T follicular helper cell (primary cell): Measurements from ENCODE around the gene FLNC.

Source experiments
- DNase-seq: peaks from one replicate; pipeline ENCODE4 v3.0.0-alpha.2; 2020; ENCODE audit warnings: low read depth

The FLNC gene

GRCh38 chr7:128846781-128847444 lies 16.7 kb downstream of the FLNC start:
- no peak for DNase-seq

DNA sequence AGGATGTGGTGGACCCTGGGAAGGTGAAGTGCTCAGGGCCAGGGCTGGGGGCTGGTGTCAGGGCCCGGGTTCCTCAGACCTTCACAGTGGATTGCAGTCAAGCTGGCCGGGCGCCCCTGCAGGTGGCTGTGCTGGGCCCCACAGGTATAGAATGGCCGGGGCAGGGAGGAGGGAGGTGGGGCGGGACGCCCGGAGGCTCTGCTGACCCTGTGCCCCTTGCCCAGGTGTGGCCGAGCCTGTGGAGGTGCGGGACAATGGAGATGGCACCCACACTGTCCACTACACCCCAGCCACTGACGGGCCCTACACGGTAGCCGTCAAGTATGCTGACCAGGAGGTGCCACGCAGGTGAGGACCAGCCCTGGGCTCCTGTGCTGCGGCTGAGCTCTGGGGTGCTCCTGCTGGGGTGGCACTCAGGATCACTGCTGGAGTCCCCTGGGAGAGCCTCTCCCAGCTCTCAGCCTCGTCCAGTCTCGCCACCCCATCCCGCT lies 17.6 kb downstream of the FLNC start:
- no peak for DNase-seq

DNA sequence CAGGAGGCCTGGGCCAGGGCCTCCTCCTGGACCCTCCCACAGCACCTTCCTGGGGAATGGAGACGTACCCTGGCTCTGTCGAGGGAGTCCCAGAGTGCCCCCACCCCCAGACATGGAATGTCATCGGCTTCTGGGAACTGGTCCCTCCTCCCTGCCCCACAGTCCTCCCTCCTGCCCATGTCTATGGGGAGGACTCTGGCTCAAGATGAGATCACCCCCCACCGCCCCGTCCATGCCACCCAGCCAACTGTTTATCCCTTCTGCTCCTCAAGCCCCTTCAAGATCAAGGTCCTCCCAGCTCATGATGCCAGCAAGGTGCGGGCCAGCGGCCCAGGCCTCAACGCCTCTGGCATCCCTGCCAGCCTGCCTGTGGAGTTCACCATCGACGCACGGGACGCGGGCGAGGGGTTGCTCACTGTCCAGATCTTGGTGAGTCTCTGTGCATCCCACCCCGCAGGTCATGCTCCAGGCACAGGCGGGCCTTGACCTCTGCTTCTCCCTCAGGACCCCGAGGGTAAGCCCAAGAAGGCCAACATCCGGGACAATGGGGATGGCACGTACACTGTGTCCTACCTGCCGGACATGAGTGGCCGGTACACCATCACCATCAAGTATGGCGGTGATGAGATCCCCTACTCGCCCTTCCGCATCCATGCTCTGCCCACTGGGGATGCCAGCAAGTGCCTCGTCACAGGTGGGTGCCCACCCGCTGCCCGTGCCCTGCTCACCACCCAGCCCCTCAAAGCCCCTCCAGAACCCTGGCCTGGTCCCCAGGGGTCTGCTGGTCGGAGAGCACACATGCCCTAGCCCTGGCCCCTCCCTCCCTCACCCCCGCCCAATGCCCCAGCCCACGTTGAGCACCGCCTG lies 18.3 kb downstream of the FLNC start:
- no peak for DNase-seq

DNA sequence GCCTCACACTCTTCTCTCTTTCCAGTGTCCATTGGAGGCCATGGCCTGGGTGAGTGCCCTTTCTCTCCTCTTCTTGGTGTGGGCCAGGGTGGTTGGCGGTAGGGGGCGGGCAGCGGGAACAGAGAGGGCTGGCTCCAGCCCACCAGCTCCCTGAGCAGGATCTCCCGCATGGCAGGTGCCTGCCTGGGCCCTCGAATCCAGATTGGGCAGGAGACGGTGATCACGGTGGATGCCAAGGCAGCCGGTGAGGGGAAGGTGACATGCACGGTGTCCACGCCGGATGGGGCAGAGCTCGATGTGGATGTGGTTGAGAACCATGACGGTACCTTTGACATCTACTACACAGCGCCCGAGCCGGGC lies 18.9 kb downstream of the FLNC start:
- DNase-seq = no peak

- DNase-seq = no peak
Observed at GRCh38 chr7:128849804-128850490, 19.7 kb downstream of the FLNC start.

- no peak for DNase-seq
Observed at GRCh38 chr7:128852537-128853254, 22.5 kb downstream of the FLNC start.

GRCh38 chr7:128853799-128854198 lies 23.6 kb downstream of the FLNC start:
- no peak for DNase-seq

DNA sequence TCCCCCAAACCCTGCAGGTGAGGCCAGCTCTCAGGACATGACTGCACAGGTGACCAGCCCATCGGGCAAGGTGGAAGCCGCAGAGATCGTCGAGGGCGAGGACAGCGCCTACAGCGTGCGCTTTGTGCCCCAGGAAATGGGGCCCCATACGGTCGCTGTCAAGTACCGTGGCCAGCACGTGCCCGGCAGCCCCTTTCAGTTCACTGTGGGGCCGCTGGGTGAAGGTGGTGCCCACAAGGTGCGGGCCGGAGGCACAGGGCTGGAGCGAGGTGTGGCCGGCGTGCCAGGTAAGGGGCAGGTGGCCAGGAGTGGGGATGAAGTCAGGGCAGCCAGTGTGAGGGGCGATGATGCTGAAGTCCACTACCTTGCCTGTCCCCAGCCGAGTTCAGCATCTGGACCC lies 24.2 kb downstream of the FLNC start:
- DNase-seq = no peak

GRCh38 chr7:128855559-128855958 lies 25.4 kb downstream of the FLNC start:
- no peak for DNase-seq

DNA sequence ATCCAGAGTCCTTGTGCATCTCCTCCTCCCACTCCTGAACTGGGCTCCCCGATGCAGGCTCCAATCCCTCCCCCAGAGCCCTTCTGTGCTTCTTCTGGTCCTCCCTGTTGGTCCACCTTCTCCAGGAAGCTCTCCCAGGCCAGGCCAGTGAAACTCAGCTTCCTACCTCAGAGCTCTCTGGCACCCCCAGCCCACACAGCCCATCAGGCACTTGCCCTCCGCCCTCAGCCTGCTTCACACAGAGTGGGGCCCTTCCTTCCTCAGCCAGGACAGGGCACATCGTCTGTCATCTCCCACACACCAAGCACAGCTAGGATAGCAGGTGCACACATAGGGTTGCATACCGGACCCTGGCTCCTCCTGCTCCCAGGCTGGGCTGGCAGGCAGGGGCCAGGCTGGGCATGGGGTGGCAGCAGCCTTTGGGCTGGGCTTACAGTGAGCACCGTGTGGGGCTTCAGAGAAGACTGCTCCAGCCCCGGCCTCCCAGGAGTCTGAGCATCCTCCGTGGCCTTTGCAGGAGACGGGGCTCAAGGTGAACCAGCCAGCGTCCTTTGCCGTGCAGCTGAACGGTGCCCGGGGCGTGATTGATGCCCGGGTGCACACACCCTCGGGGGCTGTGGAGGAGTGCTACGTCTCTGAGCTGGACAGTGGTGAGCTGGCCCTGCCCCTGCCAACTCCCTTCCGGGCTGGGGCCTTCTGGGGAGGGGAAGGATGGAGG lies 26.0 kb downstream of the FLNC start:
- no peak for DNase-seq

GRCh38 chr7:128858380-128859231 lies 28.4 kb downstream of the FLNC start:
- no peak for DNase-seq

DNA sequence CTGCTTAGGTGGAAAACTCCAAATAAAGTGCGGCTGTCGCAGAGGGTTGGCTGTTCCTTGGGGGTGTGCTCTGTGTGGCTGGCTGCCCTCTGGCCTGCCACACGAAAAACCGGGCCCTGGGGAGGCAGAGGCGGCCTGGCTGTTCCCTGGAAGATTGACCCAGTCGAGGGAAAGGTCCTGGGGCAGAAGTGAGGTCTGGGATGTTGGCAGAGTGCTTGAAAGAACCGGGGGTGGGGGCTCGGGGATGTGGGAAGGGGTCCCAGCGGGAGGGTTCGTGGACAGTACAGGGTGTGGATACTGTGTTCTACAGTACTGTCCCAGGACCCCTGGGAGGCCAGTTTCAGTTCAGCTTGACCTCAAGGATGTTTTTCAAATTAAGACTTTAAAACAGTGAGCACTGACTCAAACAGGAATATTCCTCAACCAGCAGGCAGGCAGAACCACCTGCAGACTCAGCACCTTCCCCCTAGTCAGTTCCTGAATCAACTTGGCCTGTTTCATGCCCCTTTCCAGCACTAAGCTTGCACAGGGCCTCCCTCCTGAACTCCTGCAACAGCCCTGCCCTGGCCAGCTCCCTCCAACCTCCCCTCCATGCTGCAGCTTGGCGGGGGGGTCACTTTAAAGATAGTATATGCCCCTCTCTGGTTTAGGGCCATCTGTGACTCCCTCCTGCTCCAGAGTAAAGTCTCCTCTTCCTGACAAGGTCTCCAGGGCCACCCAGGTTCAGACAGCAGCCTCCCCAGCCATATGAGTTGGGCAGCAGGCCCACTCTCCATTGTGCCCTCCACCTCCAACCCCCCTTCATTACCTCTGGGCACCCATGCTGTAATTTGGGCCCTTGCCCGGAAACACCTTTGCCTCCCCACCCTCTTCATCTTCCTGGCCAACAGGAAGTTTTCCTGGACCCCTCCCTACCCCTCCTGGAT lies 29.3 kb downstream of the FLNC start:
- no peak for DNase-seq

GRCh38 chr7:128860158-128861073 lies 30.2 kb downstream of the FLNC start:
- DNase-seq = no peak

- no peak for DNase-seq
Observed at GRCh38 chr7:128861957-128862570, 31.9 kb downstream of the FLNC start.

- DNase-seq = peak; percentile 98
Observed at GRCh38 chr7:128862571-128863432, 32.6 kb downstream of the FLNC start, which contains the start of gene ATP6V1F. ATP6V1F (plus strand) TSS chr7:128862856; CDS start chr7:128862905, 49 bp downstream.

- DNase-seq = peak; percentile 28
Observed at GRCh38 chr7:128863433-128863989, 33.3 kb downstream of the FLNC start.
